ENCODE measurements around the gene CAMLG. TPM values are rescaled to one million over a fixed set of nuclear protein-coding genes. Genes with fewer than 3 reads are reported as not detected.

Gene CAMLG
- polyA plus RNA-seq, 1 experiment, result 16.9 TPM

DNA sequence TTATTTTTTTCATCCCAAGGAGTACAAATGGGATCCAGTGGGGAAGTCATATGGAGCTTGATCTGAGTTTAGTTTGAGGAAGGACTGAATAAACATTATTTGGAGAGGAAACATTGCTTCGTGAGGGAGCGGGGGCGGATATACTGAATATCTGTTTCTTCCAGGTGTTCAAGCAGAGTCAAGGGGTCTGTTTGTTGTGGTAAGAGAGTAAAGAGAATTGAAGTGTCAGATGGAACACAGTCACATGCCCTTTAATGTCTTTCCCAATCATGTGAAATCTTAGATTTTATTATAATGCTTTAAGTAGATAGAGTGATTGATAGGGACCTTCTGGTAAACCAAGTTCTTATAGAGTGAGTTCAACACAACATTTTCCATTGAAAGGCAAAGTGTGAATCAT lies 53.9 kb downstream of the CAMLG start:
- no peak for DNase-seq (ENCODE audit: low read depth)
- TF ChIP-seq, protein P1, sequence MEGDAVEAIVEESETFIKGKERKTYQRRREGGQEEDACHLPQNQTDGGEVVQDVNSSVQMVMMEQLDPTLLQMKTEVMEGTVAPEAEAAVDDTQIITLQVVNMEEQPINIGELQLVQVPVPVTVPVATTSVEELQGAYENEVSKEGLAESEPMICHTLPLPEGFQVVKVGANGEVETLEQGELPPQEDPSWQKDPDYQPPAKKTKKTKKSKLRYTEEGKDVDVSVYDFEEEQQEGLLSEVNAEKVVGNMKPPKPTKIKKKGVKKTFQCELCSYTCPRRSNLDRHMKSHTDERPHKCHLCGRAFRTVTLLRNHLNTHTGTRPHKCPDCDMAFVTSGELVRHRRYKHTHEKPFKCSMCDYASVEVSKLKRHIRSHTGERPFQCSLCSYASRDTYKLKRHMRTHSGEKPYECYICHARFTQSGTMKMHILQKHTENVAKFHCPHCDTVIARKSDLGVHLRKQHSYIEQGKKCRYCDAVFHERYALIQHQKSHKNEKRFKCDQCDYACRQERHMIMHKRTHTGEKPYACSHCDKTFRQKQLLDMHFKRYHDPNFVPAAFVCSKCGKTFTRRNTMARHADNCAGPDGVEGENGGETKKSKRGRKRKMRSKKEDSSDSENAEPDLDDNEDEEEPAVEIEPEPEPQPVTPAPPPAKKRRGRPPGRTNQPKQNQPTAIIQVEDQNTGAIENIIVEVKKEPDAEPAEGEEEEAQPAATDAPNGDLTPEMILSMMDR (IDR thresholded peaks at IDR 0.05; ENCODE audit: insufficient read depth, low read depth, low read length), result no peak
- ChIA-PET CTCF (interaction anchor here (1.5 kb wide), 1 partner anchor 67 kb away, joined by 3 read pairs; no protein-coding TSS in a partner anchor), POLR2A (no interaction called here)
- peaks cover 4% of the 10 kb centered on the region; the same call in 1 of the 2 replicates for H3K36me3 ChIP-seq (ENCODE audit: control insufficient read depth, insufficient read depth, low read length)
- H3K4me3 ChIP-seq (ENCODE audit: low read depth, low read length), result no peak overlapping the region
- no peaks in the 10 kb centered on the region for H3K27me3 ChIP-seq (ENCODE audit: control insufficient read depth, insufficient read depth, low read length)

GRCh38 chr5:134793111-134793510 lies 54.8 kb downstream of the CAMLG start:
- DNase-seq (ENCODE audit: low read depth), result no peak
- no peak overlapping the region for H3K4me3 ChIP-seq (ENCODE audit: low read depth, low read length)
- CTCF ChIA-PET, result interaction anchor here (0.8 kb wide), 1 partner anchor 59 kb away, joined by 3 read pairs; no protein-coding TSS in a partner anchor
- H3K36me3 ChIP-seq (ENCODE audit: control insufficient read depth, insufficient read depth, low read length), result peaks cover 6% of the 10 kb centered on the region; the same call in 1 of the 2 replicates
- POLR2A ChIA-PET, result no interaction called here
- TF ChIP-seq, protein P1 (IDR thresholded peaks at IDR 0.05; ENCODE audit: insufficient read depth, low read depth, low read length), result no peak
- no peaks in the 10 kb centered on the region for H3K27me3 ChIP-seq (ENCODE audit: control insufficient read depth, insufficient read depth, low read length)

- no peak for DNase-seq (ENCODE audit: low read depth)
- Histone ChIP-seq H3K36me3 (ENCODE audit: control insufficient read depth, insufficient read depth, low read length) (peaks cover 7% of the 10 kb centered on the region; the same call in 1 of the 2 replicates), H3K27me3 (ENCODE audit: control insufficient read depth, insufficient read depth, low read length) (no peaks in the 10 kb centered on the region), H3K4me3 (ENCODE audit: low read depth, low read length) (no peak overlapping the region)
- CTCF ChIA-PET, result no interaction called here
- POLR2A ChIA-PET, result no interaction called here
- TF ChIP-seq, protein P1 (IDR thresholded peaks at IDR 0.05; ENCODE audit: insufficient read depth, low read depth, low read length), result no peak
Measured at GRCh38 chr5:134794082-134794481, 55.7 kb downstream of the CAMLG start.

DNA sequence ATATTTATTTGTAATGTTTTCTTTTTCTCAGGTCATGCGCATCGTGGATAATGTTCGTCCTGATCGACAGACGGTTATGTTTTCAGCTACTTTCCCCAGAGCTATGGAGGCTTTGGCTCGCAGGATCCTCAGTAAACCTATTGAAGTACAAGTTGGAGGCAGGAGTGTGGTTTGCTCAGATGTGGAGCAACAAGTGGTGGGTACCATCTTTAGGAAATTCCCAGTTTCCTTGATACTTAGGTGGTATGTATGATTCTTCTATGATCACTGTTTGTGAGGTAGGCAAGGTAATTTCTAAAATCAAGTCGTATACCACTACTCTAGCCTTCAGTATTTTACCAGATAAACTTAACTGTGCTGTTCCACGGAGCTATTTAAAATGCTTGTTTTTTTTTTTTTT lies 56.5 kb downstream of the CAMLG start:
- ChIA-PET CTCF (interaction anchor here (0.6 kb wide), 1 partner anchor 14 kb away, joined by 3 read pairs; no protein-coding TSS in a partner anchor), POLR2A (interaction anchor here (0.6 kb wide), 1 partner anchor 132 kb away, joined by 5 read pairs; no protein-coding TSS in a partner anchor)
- no peak for DNase-seq (ENCODE audit: low read depth)
- Histone ChIP-seq H3K27me3 (ENCODE audit: control insufficient read depth, insufficient read depth, low read length) (no peaks in the 10 kb centered on the region), H3K4me3 (ENCODE audit: low read depth, low read length) (no peak overlapping the region), H3K36me3 (ENCODE audit: control insufficient read depth, insufficient read depth, low read length) (peaks cover 7% of the 10 kb centered on the region; the same call in 1 of the 2 replicates)
- TF ChIP-seq, protein P1 (IDR thresholded peaks at IDR 0.05; ENCODE audit: insufficient read depth, low read depth, low read length), result no peak

GRCh38 chr5:134798468-134798867 lies 60.1 kb downstream of the CAMLG start:
- no peak for DNase-seq (ENCODE audit: low read depth)
- Histone ChIP-seq H3K36me3 (ENCODE audit: control insufficient read depth, insufficient read depth, low read length) (peaks cover 5% of the 10 kb centered on the region; the same call in 1 of the 2 replicates), H3K27me3 (ENCODE audit: control insufficient read depth, insufficient read depth, low read length) (no peaks in the 10 kb centered on the region), H3K4me3 (ENCODE audit: low read depth, low read length) (no peak overlapping the region)
- ChIA-PET CTCF (no interaction called here), POLR2A (no interaction called here)
- TF ChIP-seq, protein P1 (IDR thresholded peaks at IDR 0.05; ENCODE audit: insufficient read depth, low read depth, low read length), result no peak

Small RNAs within 50 kb of the gene (small RNA-seq; reads per million reads assigned to genes)
- gene RNU6-1164P (ENCODE audit: insufficient read length, low read depth, low replicate concordance), result not detected
- gene RNU6-757P (ENCODE audit: insufficient read length, low read depth, low replicate concordance), result not detected

Other genes with a start within 250 kb of the CAMLG start
- 12.5 and 15.5 TPM in 2 replicates for gene JADE2, start 212.9 kb upstream of the CAMLG start, polyA plus RNA-seq (2011; rRNA removed)
- gene SAR1B, start 105.7 kb upstream of the CAMLG start, polyA plus RNA-seq (2011; rRNA removed), result 23.1 and 49.5 TPM in 2 replicates
- 27.9 and 35.0 TPM in 2 replicates for gene SEC24A, start 89.8 kb upstream of the CAMLG start, polyA plus RNA-seq (2011; rRNA removed)
- 19.4 and 27.2 TPM in 2 replicates for gene DDX46, start 20.2 kb downstream of the CAMLG start, polyA plus RNA-seq (2011; rRNA removed)
- 41.7 and 50.3 TPM in 2 replicates for gene C5orf24, start 107.4 kb downstream of the CAMLG start, polyA plus RNA-seq (2011; rRNA removed)
- gene TXNDC15, start 135.8 kb downstream of the CAMLG start, polyA plus RNA-seq (2011; rRNA removed), result 124 and 178 TPM in 2 replicates
- gene PCBD2, start 166.6 kb downstream of the CAMLG start, polyA plus RNA-seq (2011; rRNA removed), result 3.3 and 5.6 TPM in 2 replicates
- gene CATSPER3, start 229.4 kb downstream of the CAMLG start, polyA plus RNA-seq (2011; rRNA removed), result 0.38 and 0.43 TPM in 2 replicates